ENCODE measurements around the gene TTC27.

DNA sequence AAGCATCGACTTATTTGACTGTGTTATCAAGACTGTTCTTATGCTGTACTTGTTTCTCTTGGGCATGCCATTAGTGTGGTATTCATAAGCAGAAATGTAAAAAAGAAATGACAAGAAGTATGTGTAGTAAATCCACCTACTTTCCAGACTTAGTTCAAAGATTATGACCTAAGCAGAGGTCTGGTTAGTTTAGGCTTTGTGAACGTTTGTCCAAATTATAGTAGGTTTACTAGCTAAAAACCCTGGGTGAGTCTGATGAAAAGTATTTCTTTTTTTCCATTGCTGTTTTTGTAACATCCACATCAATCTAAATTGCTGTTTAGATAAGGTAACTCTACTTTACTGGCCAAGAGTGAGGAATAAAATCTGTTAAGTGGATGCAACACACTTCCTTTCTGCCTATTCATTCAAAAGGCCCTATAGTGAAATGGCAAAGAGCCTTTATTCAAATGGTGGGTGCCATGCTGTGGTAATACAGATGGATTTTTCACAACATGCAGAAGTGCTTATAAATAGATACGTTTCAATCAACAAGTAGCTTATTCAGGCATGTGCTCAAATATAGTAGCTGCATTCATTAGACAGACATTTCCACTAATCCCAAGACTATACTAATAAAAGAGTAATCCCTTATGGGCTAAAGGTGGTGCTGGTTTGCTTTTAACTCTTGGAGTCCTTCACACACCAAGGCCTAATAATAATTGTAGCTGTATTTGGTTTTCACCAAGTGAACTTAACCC is 196.4 kb downstream of the TTC27 start:
- TF ChIP-seq, protein P1, sequence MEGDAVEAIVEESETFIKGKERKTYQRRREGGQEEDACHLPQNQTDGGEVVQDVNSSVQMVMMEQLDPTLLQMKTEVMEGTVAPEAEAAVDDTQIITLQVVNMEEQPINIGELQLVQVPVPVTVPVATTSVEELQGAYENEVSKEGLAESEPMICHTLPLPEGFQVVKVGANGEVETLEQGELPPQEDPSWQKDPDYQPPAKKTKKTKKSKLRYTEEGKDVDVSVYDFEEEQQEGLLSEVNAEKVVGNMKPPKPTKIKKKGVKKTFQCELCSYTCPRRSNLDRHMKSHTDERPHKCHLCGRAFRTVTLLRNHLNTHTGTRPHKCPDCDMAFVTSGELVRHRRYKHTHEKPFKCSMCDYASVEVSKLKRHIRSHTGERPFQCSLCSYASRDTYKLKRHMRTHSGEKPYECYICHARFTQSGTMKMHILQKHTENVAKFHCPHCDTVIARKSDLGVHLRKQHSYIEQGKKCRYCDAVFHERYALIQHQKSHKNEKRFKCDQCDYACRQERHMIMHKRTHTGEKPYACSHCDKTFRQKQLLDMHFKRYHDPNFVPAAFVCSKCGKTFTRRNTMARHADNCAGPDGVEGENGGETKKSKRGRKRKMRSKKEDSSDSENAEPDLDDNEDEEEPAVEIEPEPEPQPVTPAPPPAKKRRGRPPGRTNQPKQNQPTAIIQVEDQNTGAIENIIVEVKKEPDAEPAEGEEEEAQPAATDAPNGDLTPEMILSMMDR (IDR thresholded peaks at IDR 0.05; ENCODE audit: poor library complexity, severe bottlenecking) = no peak
- TF ChIP-seq SMC3 (conservative IDR thresholded peaks at IDR 0.05; ENCODE audit: poor library complexity) (no peak), REST (IDR thresholded peaks at IDR 0.05; ENCODE audit: borderline replicate concordance) (no peak), MXI1 (conservative IDR thresholded peaks at IDR 0.05; ENCODE audit: poor library complexity, severe bottlenecking) (no peak), RAD21 (conservative IDR thresholded peaks at IDR 0.05) (no peak), EZH2 (IDR thresholded peaks at IDR 0.05; ENCODE audit: borderline replicate concordance, insufficient read depth, low read length, poor library complexity, severe bottlenecking) (no peak)

All from neural cell (in vitro differentiated cells).